SK-N-SH (cell line): ENCODE measurements around the gene FAM131A. TPM values are rescaled to one million over a fixed set of nuclear protein-coding genes. Genes with fewer than 3 reads are reported as not detected.

ENCODE experiments used
- CTCF ChIA-PET: fragments of 300-600, 350-600 bp; formaldehyde crosslinking; extraction: SDS; loops from one replicate; lab custom pipeline; 2021; lab: Yijun Ruan, JAX
- POLR2A ChIA-PET: fragments of 350-600 bp; sonication (Branson Sonifier 250); formaldehyde crosslinking; extraction: SDS; loops from one replicate; lab custom pipeline; 2020; ENCODE audit warnings: antibody characterized with exemption, inconsistent platforms; lab: Yijun Ruan, JAX
- DNase-seq: peaks from one replicate; pipeline ENCODE4 v3.0.0; 2012
- H2AFZ ChIP-seq: fragments of 200-600 bp; sonication (generic); 2 replicates; pipeline ENCODE4 v1.8.1; 2016; ENCODE audit warnings: antibody characterized with exemption, mild to moderate bottlenecking, low read depth
- H3F3A ChIP-seq: fragments of 200-600 bp; sonication (generic); replicated peaks from 2 replicates; pipeline ENCODE3; 2016; ENCODE audit warnings: antibody characterized with exemption, mild to moderate bottlenecking; ENCODE audit not compliant: insufficient read depth
- H3K27ac ChIP-seq, 2 experiments: fragments of 200-500 bp in 1 of 2; fragments of 200-600 bp in 1 of 2; sonication (Bioruptor generic) in 1 of 2; sonication (generic), shearing (Covaris generic) in 1 of 2; 2 replicates each; pipeline versions ENCODE4 v1.5.1 to v1.6.1; 2014 to 2016; ENCODE audit warnings: low read depth in 2 of 2, inconsistent platforms in 1 of 2, low read length in 1 of 2, mild to moderate bottlenecking in 1 of 2, mixed read lengths in 1 of 2
- H3K27me3 ChIP-seq: fragments of 200-600 bp; sonication (generic), shearing (Covaris generic); 2 replicates; pipeline ENCODE4 v1.6.1; 2016; ENCODE audit warnings: mixed run types; ENCODE audit not compliant: insufficient read depth
- H3K36me3 ChIP-seq, 2 experiments: fragments of 200-500 bp in 1 of 2; fragments of 200-600 bp in 1 of 2; sonication (Bioruptor generic) in 1 of 2; sonication (generic) in 1 of 2; replicated peaks in 1 of 2; 2 replicates each; pipeline versions ENCODE3 to v1.5.1; 2014 to 2016; ENCODE audit warnings: low read length in 1 of 2, mild to moderate bottlenecking in 1 of 2; ENCODE audit not compliant: insufficient read depth in 2 of 2, control insufficient read depth in 1 of 2
- H3K4me1 ChIP-seq, 2 experiments: fragments of 200-500 bp in 1 of 2; fragments of 200-600 bp in 1 of 2; sonication (Bioruptor generic) in 1 of 2; sonication (generic), shearing (Covaris generic) in 1 of 2; 2 replicates each; pipeline versions ENCODE4 v1.5.1 to v1.6.1; 2014 to 2016; ENCODE audit warnings: low read depth in 1 of 2, low read length in 1 of 2, mixed run types in 1 of 2; ENCODE audit not compliant: insufficient read depth in 2 of 2, control insufficient read depth in 1 of 2
- H3K4me2 ChIP-seq: fragments of 200-600 bp; sonication (generic), shearing (Covaris generic); 2 replicates; pipeline ENCODE4 v1.6.1; 2017; ENCODE audit warnings: mixed run types
- H3K4me3 ChIP-seq, 2 experiments: fragments of 200-500 bp in 1 of 2; fragments of 200-600 bp in 1 of 2; sonication (Bioruptor generic) in 1 of 2; sonication (generic), shearing (Covaris generic) in 1 of 2; 2 replicates each; pipeline versions ENCODE4 v1.5.1 to v1.8.1; 2014 to 2016; ENCODE audit warnings: low read depth in 2 of 2, inconsistent platforms in 1 of 2, low read length in 1 of 2, mild to moderate bottlenecking in 1 of 2, mixed read lengths in 1 of 2, moderate library complexity in 1 of 2
- H3K79me2 ChIP-seq: fragments of 200-600 bp; sonication (generic); 2 replicates; pipeline ENCODE4 v1.8.1; 2017; ENCODE audit warnings: mild to moderate bottlenecking; ENCODE audit not compliant: insufficient read depth
- H3K9ac ChIP-seq: fragments of 200-600 bp; sonication (generic); 2 replicates; pipeline ENCODE4 v1.6.1; 2017; ENCODE audit warnings: mixed run types
- H3K9me2 ChIP-seq: fragments of 200-600 bp; sonication (generic); 2 replicates; pipeline ENCODE4 v1.6.1; 2017; ENCODE audit warnings: mixed run types
- H3K9me3 ChIP-seq: fragments of 200-600 bp; sonication (generic); 2 replicates; pipeline ENCODE4 v1.6.1; 2017; ENCODE audit warnings: mixed run types, mild to moderate bottlenecking, moderate library complexity
- H4K20me1 ChIP-seq: fragments of 200-600 bp; sonication (generic); 2 replicates; pipeline ENCODE4 v1.6.1; 2017; ENCODE audit warnings: mild to moderate bottlenecking, mixed run types; ENCODE audit not compliant: insufficient read depth
- CHD2 ChIP-seq: fragments of 150-350 bp; IDR thresholded peaks from 2 replicates; pipeline ENCODE4 v1.6.1; 2018; ENCODE audit warnings: low read length; ENCODE audit not compliant: partially characterized antibody
- CTCF ChIP-seq: fragments of 200-600 bp; sonication (generic); IDR thresholded peaks from 2 replicates; pipeline ENCODE4 v1.6.1; 2017; ENCODE audit warnings: antibody characterized with exemption, mild to moderate bottlenecking, moderate library complexity
- EZH2phosphoT487 ChIP-seq: fragments of 200-600 bp; sonication (generic); IDR thresholded peaks from 2 replicates; pipeline ENCODE4 v1.6.1; 2017; ENCODE audit warnings: low read depth, mixed run types, mild to moderate bottlenecking, antibody characterized with exemption, moderate library complexity, borderline replicate concordance
- MXI1 ChIP-seq: IDR thresholded peaks from 2 replicates; pipeline ENCODE4 v1.6.1; 2012; ENCODE audit warnings: mild to moderate bottlenecking, low read depth, low read length, improper control_type of control experiment
- NRF1 ChIP-seq: IDR thresholded peaks from 2 replicates; pipeline ENCODE4 v1.6.1; 2012; ENCODE audit warnings: low read depth, mild to moderate bottlenecking, low read length
- RAD21 ChIP-seq: IDR thresholded peaks from 2 replicates; pipeline ENCODE4 v1.6.1; 2012; ENCODE audit warnings: mild to moderate bottlenecking, low read length
- TCF12 ChIP-seq: IDR thresholded peaks from 2 replicates; pipeline ENCODE4 v1.4.0; 2012
- TEAD4 ChIP-seq: IDR thresholded peaks from 2 replicates; pipeline ENCODE4 v1.4.0; 2012; ENCODE audit warnings: mild to moderate bottlenecking, borderline replicate concordance; ENCODE audit not compliant: insufficient read depth
- USF2 ChIP-seq: fragments of 150-350 bp; IDR thresholded peaks from 2 replicates; pipeline ENCODE4 v1.6.1; 2017; ENCODE audit warnings: antibody characterized with exemption, low read length, low read depth, borderline replicate concordance
- WGBS: methylation state at CpG from one replicate; pipeline ENCODE4 v1.1.6; 2017; ENCODE audit warnings: low lambda C conversion rate; 5-methylcytosine and 5-hydroxymethylcytosine counted together
- polyA plus RNA-seq, 3 experiments: library from polyadenylated mRNA; depleted of rRNA; stranded (reverse); fragments of >200 nt; gene quantifications; 2 replicates each; pipeline ENCODE4 v1.2.3, GENCODE V29; 2012
- TF ChIP-seq, protein P1 (sequence below): IDR thresholded peaks from 2 replicates; pipeline ENCODE4 v1.4.0; 2012; ENCODE audit warnings: low read depth

FAM131A gene
- polyA plus RNA-seq, 1 of the 3 experiments (the other 2 are of a cell fraction): 31.6 TPM

DNA sequence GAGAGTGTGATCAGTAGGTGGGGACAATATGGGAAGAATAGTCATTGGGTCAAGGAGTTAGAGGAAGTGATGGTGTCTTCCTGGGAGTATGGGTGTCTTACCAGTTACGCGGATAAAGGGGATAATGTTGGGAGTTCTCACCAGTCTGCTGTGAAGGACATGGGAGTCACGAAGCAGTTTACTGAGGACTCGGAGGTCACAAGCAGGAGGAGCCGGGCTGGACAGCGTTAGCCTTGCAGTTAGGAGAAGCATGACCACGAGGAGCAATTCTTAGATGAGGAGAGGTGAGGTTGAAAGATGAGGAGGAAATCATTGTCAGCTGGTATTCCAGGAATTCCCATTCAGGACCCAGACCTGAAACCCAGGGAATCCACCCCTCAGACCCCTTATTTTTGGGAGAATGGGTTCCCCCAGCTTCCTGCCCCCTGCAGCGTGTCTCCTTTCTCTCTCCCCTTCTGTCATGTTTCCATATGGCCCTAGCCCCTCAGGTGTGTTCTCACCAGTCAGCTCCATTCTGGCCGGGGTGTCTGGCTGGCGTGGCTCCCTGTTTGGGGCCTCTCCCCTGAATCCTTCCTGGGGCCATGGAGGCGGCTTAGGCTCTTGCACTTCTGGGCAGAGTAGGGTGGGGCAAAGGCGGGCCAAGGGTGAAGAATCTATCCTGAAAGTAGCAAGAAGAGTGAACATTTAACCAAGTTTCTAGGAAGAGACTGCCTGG, 38.5 kb downstream of the FAM131A start:
- Histone ChIP-seq H3K4me1 (peaks cover 10 to 12% of the 10 kb centered on the region in 2 experiments; a peak in 2 of 4 replicates), H3F3A (peaks cover 8% of the 10 kb centered on the region)
- no peak for DNase-seq
- POLR2A ChIA-PET: no interaction called here
- TF ChIP-seq MXI1 (no peak), TEAD4 (no peak)
- TF ChIP-seq, all 33 proteins: peak for 0
- Histone ChIP-seq H4K20me1 (no peaks in the 10 kb centered on the region), H3K9ac (no peak overlapping the region), H3K9me2 (no peaks in the 10 kb centered on the region), H2AFZ (no peak overlapping the region), H3K9me3 (no peaks in the 10 kb centered on the region), H3K79me2 (no peaks in the 10 kb centered on the region), H3K4me3 (no peak overlapping the region), H3K4me2 (no peak overlapping the region), H3K27me3 (peaks cover 7% of the 10 kb centered on the region; the same call in 1 of the 2 replicates), H3K27ac (no peak overlapping the region), H3K36me3 (no peaks in the 10 kb centered on the region)
- CTCF ChIA-PET: interaction anchor here (0.9 to 11.1 kb wide), 8 partner anchors 13 to 428 kb away, joined by 3 to 165 read pairs (median 4); no protein-coding TSS in a partner anchor
- WGBS: 81% methylated on average over 12 of the region's 12 CpGs

- ChIA-PET CTCF (interaction anchor here (0.6 to 2.3 kb wide), 3 partner anchors 39 to 136 kb away, joined by 3 to 10 read pairs (median 3); no protein-coding TSS in a partner anchor), POLR2A (interaction anchor here (0.6 kb wide), 1 partner anchor 142 kb away, joined by 3 read pairs; no protein-coding TSS in a partner anchor)
- peaks cover 4% of the 10 kb centered on the region for H3F3A ChIP-seq
- H3K36me3 ChIP-seq: no peaks in the 10 kb centered on the region
- no peak overlapping the region for H2AFZ ChIP-seq
- H3K4me2 ChIP-seq: no peak overlapping the region
- peaks cover 0 to 12% of the 10 kb centered on the region in 2 experiments; a peak in 1 of 4 replicates for H3K4me1 ChIP-seq
- no peak overlapping the region for H3K27ac ChIP-seq
- 83% methylated on average over 5 of the region's 5 CpGs for WGBS
- H3K9me2 ChIP-seq: no peaks in the 10 kb centered on the region
- H3K4me3 ChIP-seq: no peak overlapping the region
- H3K9ac ChIP-seq: no peak overlapping the region
- H3K27me3 ChIP-seq: peaks cover 7% of the 10 kb centered on the region; the same call in 1 of the 2 replicates
- no peak for TF ChIP-seq TCF12
- no peak for TF ChIP-seq CTCF
- TF ChIP-seq CHD2: no peak
- TF ChIP-seq, protein P1, sequence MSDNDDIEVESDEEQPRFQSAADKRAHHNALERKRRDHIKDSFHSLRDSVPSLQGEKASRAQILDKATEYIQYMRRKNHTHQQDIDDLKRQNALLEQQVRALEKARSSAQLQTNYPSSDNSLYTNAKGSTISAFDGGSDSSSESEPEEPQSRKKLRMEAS: no peak
- no peak for TF ChIP-seq RAD21
- no peak for TF ChIP-seq EZH2phosphoT487
- TF ChIP-seq NRF1: no peak
- TF ChIP-seq USF2: no peak
- H3K9me3 ChIP-seq: no peaks in the 10 kb centered on the region
- H4K20me1 ChIP-seq: no peaks in the 10 kb centered on the region
- no peak for DNase-seq
- no peaks in the 10 kb centered on the region for H3K79me2 ChIP-seq
Measured at GRCh38 chr3:184377374-184377773, 40.0 kb downstream of the FAM131A start.
